MCF 10A (cell line): ENCODE results near the gene OXGR1. TPM values are rescaled to one million over a fixed set of nuclear protein-coding genes. Genes with fewer than 3 reads are reported as not detected.

ENCODE experiments used
- BruUV-seq: library from RNA; stranded (reverse); fragments of 400-500 nt; replicated peaks from 2 replicates; lab custom pipeline; 2021; lab: Mats Ljungman, UMichigan
- CTCF ChIA-PET: fragments of 300-600 bp; sonication (Branson Sonifier 250); formaldehyde crosslinking; extraction: SDS; loops from one replicate; lab custom pipeline; 2021; ENCODE audit warnings: antibody characterized with exemption, inconsistent platforms; lab: Yijun Ruan, JAX
- POLR2A ChIA-PET: fragments of 300-600, 350-650 bp; sonication (Branson Sonifier 250); formaldehyde crosslinking; extraction: SDS; loops from one replicate; lab custom pipeline; 2020; ENCODE audit warnings: antibody characterized with exemption, inconsistent platforms; lab: Yijun Ruan, JAX
- DNase-seq: peaks from one replicate; pipeline ENCODE4 v3.0.0-alpha.2; 2018; ENCODE audit not compliant: unreplicated experiment
- H3K27ac Mint-ChIP-seq: one replicate; pipeline ENCODE4 v1.8.0; 2022; ENCODE audit warnings: mild to moderate bottlenecking, low read depth, mixed read lengths; ENCODE audit not compliant: unreplicated experiment
- H3K27me3 Mint-ChIP-seq: one replicate; pipeline ENCODE4 v1.8.0; 2022; ENCODE audit warnings: mixed read lengths; ENCODE audit not compliant: insufficient read depth, unreplicated experiment
- H3K36me3 Mint-ChIP-seq: one replicate; pipeline ENCODE4 v1.8.0; 2022; ENCODE audit warnings: mild to moderate bottlenecking, moderate library complexity, mixed read lengths; ENCODE audit not compliant: insufficient read depth, unreplicated experiment
- H3K4me1 Mint-ChIP-seq: one replicate; pipeline ENCODE4 v1.8.0; 2022; ENCODE audit warnings: mixed read lengths; ENCODE audit not compliant: insufficient read depth, unreplicated experiment
- H3K4me3 Mint-ChIP-seq: one replicate; pipeline ENCODE4 v1.8.0; 2022; ENCODE audit warnings: mild to moderate bottlenecking, moderate library complexity, mixed read lengths; ENCODE audit not compliant: unreplicated experiment
- H3K9me3 Mint-ChIP-seq: one replicate; pipeline ENCODE4 v1.8.0; 2022; ENCODE audit warnings: mixed read lengths; ENCODE audit not compliant: unreplicated experiment
- intact Hi-C: fragments of 100-400 bp; cut with micrococcal nuclease; formaldehyde crosslinking; loops from 2 replicates; pipeline ENCODE4 v1.14.1; 2022
- total RNA-seq: library from RNA; stranded (reverse); gene quantifications from 2 replicates; pipeline ENCODE4 v1.2.3, GENCODE V29; 2022
- TF ChIP-seq, protein P1 (sequence below): fragments of 200-600 bp; IDR thresholded peaks from one replicate; pipeline ENCODE4 v1.8.0; 2022; ENCODE audit warnings: antibody characterized with exemption, mild to moderate bottlenecking; ENCODE audit not compliant: unreplicated experiment

The OXGR1 gene
- total RNA-seq, 1 experiment from 2014 or later: not detected

DNA sequence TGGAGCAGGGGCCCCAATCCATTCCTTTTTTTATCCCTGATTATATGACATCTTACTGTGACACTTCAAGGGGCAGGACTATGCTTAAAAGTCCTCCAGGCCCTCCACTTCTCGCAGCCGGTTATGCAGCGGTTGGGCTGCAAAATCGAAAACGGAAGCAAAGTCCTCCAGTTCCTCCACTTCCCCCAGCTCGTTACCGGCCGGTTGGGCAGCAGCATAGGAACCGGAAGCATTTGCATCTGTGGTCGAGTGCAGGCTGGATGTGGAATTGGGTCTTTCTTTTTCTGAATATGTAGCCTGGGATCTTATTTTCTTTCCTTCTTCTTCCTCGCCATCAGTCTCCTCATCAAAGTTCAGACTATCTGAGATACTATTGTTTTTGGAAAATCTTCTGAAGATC lies 46.1 kb downstream of the OXGR1 start:
- POLR2A ChIA-PET: no interaction called here
- TF ChIP-seq, protein P1, sequence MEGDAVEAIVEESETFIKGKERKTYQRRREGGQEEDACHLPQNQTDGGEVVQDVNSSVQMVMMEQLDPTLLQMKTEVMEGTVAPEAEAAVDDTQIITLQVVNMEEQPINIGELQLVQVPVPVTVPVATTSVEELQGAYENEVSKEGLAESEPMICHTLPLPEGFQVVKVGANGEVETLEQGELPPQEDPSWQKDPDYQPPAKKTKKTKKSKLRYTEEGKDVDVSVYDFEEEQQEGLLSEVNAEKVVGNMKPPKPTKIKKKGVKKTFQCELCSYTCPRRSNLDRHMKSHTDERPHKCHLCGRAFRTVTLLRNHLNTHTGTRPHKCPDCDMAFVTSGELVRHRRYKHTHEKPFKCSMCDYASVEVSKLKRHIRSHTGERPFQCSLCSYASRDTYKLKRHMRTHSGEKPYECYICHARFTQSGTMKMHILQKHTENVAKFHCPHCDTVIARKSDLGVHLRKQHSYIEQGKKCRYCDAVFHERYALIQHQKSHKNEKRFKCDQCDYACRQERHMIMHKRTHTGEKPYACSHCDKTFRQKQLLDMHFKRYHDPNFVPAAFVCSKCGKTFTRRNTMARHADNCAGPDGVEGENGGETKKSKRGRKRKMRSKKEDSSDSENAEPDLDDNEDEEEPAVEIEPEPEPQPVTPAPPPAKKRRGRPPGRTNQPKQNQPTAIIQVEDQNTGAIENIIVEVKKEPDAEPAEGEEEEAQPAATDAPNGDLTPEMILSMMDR: no peak
- intact Hi-C loops: no loop called here
- no peak overlapping the region for H3K4me3 Mint-ChIP-seq
- no peaks in the 10 kb centered on the region for H3K9me3 Mint-ChIP-seq
- no peak overlapping the region for H3K27ac Mint-ChIP-seq
- no peaks in the 10 kb centered on the region for H3K4me1 Mint-ChIP-seq
- no peak for DNase-seq
- H3K36me3 Mint-ChIP-seq: no peaks in the 10 kb centered on the region
- BruUV-seq: no TSS peak
- CTCF ChIA-PET: interaction anchor here (0.6 to 12.9 kb wide), 4 partner anchors 8 to 974 kb away, joined by 3 to 139 read pairs (median 3); no protein-coding TSS in a partner anchor
- H3K27me3 Mint-ChIP-seq: no peaks in the 10 kb centered on the region

DNA sequence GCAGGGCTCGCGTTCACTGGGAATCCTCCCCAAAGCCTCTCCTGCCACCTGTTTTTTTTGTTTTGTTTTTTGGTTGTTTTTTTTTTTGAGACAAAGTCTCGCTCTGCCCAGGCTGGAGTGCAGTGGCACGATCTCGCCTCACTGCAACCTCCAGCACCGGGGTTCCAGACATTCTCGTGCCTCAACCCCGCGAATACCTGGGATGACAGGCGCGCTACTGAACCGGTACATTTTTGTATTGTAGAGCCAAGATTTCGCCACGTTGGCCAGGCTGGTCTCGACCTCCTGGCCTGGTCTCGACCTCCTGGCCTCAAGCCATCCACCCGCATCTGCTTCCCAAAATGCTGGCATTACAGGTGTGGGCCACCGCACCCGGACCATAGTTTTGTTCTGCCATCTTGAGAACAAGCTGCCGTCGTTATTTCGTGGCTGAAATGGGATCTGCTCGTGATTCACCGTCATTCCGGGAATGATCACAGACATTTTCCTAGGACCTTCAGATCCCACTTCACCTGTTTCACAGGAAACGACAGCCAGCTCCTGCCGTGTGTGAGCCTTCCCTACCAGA lies 46.8 kb downstream of the OXGR1 start:
- no TSS peak for BruUV-seq
- DNase-seq: no peak
- CTCF ChIA-PET: interaction anchor here (1.3 to 12.9 kb wide), 3 partner anchors 7 to 12 kb away, joined by 3 to 139 read pairs (median 4); no protein-coding TSS in a partner anchor
- H3K9me3 Mint-ChIP-seq: no peaks in the 10 kb centered on the region
- H3K4me3 Mint-ChIP-seq: no peak overlapping the region
- POLR2A ChIA-PET: no interaction called here
- H3K36me3 Mint-ChIP-seq: no peaks in the 10 kb centered on the region
- TF ChIP-seq, protein P1: no peak
- no peak overlapping the region for H3K27ac Mint-ChIP-seq
- H3K4me1 Mint-ChIP-seq: no peaks in the 10 kb centered on the region
- intact Hi-C loops: no loop called here
- no peaks in the 10 kb centered on the region for H3K27me3 Mint-ChIP-seq

DNA sequence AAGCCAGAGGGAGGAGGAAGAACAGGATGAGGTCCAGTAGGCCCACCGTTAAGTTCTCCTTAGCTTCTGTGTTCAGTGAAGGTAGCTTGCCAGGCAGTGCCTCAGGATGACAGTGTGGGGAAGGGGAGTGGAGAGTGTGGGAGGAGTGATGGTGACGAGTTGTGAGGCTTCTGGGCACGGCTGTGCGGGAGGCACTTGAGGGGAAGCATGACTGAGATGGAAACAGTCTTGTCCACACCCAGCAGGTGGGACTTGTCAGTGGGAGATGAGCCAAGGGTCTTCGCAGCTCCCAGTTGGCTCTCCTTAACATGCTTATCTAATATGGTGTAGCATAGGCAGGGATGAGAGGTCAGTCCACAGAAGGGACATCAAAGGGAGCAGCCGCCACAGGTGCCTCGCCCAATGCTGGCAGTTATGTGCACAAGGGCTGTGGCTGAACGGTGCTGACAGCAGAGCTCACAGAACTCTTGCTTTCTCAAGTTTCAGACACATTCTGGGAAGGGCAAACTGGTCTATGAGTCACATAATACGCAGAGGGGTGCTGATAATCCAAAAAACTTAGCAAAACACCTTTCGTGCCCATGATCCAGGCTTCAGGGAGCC lies 47.5 kb downstream of the OXGR1 start:
- DNase-seq: peak; percentile 30
- TF ChIP-seq, protein P1: no peak
- no TSS peak for BruUV-seq
- Mint-ChIP-seq H3K4me3 (no peak overlapping the region), H3K36me3 (no peaks in the 10 kb centered on the region), H3K27me3 (no peaks in the 10 kb centered on the region), H3K27ac (no peak overlapping the region), H3K9me3 (no peaks in the 10 kb centered on the region), H3K4me1 (no peaks in the 10 kb centered on the region)
- intact Hi-C loops: no loop called here
- ChIA-PET POLR2A (no interaction called here), CTCF (interaction anchor here (1.3 to 12.9 kb wide), 2 partner anchors 9 to 12 kb away, joined by 4 to 139 read pairs; no protein-coding TSS in a partner anchor)

DNA sequence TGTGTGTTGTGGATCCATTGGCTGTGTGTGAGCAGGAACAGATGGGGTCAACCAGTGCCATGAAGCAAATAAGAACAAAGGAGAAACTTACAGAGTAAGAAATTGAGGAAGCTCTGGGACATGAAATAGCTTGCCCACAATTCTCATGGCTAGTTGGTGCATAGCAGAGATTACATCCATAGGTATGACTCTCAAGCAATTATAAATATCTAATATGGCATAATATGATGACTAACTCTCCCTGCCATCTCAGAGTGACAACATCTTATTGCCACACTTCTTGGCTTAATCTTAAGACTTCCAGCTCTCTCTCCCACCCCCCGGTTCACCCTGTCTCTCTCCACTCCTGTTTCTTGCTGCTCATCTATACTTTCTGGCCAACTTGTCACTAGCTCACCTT lies 53.3 kb downstream of the OXGR1 start:
- ChIA-PET POLR2A (interaction anchor here (1.0 kb wide), 1 partner anchor 22 kb away, joined by 5 read pairs; no protein-coding TSS in a partner anchor), CTCF (interaction anchor here (1.2 to 12.9 kb wide), 5 partner anchors 14 to 102 kb away, joined by 3 to 139 read pairs (median 4); no protein-coding TSS in a partner anchor)
- TF ChIP-seq, protein P1: no peak
- Mint-ChIP-seq H3K27ac (no peak overlapping the region), H3K4me3 (no peak overlapping the region), H3K4me1 (peaks cover 9% of the 10 kb centered on the region), H3K27me3 (no peaks in the 10 kb centered on the region), H3K36me3 (no peaks in the 10 kb centered on the region), H3K9me3 (no peaks in the 10 kb centered on the region)
- no TSS peak for BruUV-seq
- intact Hi-C loops: no loop called here
- DNase-seq: peak; percentile 76
